MM.1S (cell line): ENCODE results near the gene DAB2IP.

Experiments used
- DNase-seq: peaks from one replicate; pipeline ENCODE4 v3.0.0-alpha.2; 2015
- H2AFZ ChIP-seq: fragments of 300-600 bp; sonication (generic); 2 replicates; pipeline ENCODE4 v1.6.0; 2016; ENCODE audit warnings: antibody characterized with exemption, low read length
- H3F3A ChIP-seq: fragments of 300-600 bp; sonication (generic); 2 replicates; pipeline ENCODE4 v1.6.1; 2016; ENCODE audit warnings: mild to moderate bottlenecking, antibody characterized with exemption, low read length, moderate library complexity, mixed read lengths; ENCODE audit not compliant: insufficient read depth
- H3K27ac ChIP-seq: fragments of 300-600 bp; sonication (generic); 2 replicates; pipeline ENCODE4 v1.5.1; 2016; ENCODE audit warnings: mild to moderate bottlenecking, low read length
- H3K27me3 ChIP-seq: fragments of 300-600 bp; sonication (generic); replicated peaks from 2 replicates; pipeline ENCODE4 v1.6.0; 2016; ENCODE audit warnings: low read length; ENCODE audit not compliant: insufficient read depth
- H3K36me3 ChIP-seq: fragments of 300-600 bp; sonication (generic); replicated peaks from 2 replicates; pipeline ENCODE4 v1.6.1; 2016; ENCODE audit warnings: mild to moderate bottlenecking, low read length, mixed read lengths; ENCODE audit not compliant: insufficient read depth
- H3K4me1 ChIP-seq: fragments of 300-600 bp; sonication (generic); 2 replicates; pipeline ENCODE4 v1.6.1; 2016; ENCODE audit warnings: low read length, mixed read lengths
- H3K4me2 ChIP-seq: fragments of 300-600 bp; sonication (generic); 2 replicates; pipeline ENCODE4 v1.6.0; 2016; ENCODE audit warnings: low read depth, low read length
- H3K4me3 ChIP-seq: fragments of 300-600 bp; sonication (generic); 2 replicates; pipeline ENCODE4 v1.5.1; 2016; ENCODE audit warnings: low read length, mixed read lengths
- H3K79me2 ChIP-seq: fragments of 300-600 bp; sonication (generic); 2 replicates; pipeline ENCODE4 v1.6.1; 2016; ENCODE audit warnings: mixed run types, low read length, mixed read lengths
- H3K9ac ChIP-seq: fragments of 300-600 bp; sonication (generic); 2 replicates; pipeline ENCODE4 v1.6.1; 2016; ENCODE audit warnings: low read length, mixed read lengths
- H3K9me2 ChIP-seq: fragments of 300-600 bp; sonication (generic); replicated peaks from 2 replicates; pipeline ENCODE4 v1.6.1; 2016; ENCODE audit warnings: mild to moderate bottlenecking, low read length, mixed read lengths; ENCODE audit not compliant: insufficient read depth
- H3K9me3 ChIP-seq: fragments of 300-600 bp; sonication (generic); replicated peaks from 2 replicates; pipeline ENCODE4 v1.6.1; 2016; ENCODE audit warnings: mild to moderate bottlenecking, low read length, mixed read lengths; ENCODE audit not compliant: insufficient read depth
- H4K20me1 ChIP-seq: fragments of 300-600 bp; sonication (generic); 2 replicates; pipeline ENCODE4 v1.6.1; 2016; ENCODE audit warnings: mild to moderate bottlenecking, low read length, moderate library complexity, mixed read lengths; ENCODE audit not compliant: insufficient read depth
- CTCF ChIP-seq: fragments of 300-600 bp; sonication (generic); IDR thresholded peaks from 2 replicates; pipeline ENCODE4 v1.5.1; 2016; ENCODE audit warnings: antibody characterized with exemption, low read length, mixed read lengths
- EZH2 ChIP-seq: fragments of 300-600 bp; sonication (generic); optimal IDR thresholded peaks from 2 replicates; pipeline ENCODE3; 2017; ENCODE audit warnings: low read depth, mild to moderate bottlenecking, antibody characterized with exemption, low read length, mixed read lengths
- EZH2phosphoT487 ChIP-seq: fragments of 300-600 bp; sonication (generic); IDR thresholded peaks from 2 replicates; pipeline ENCODE4 v1.6.1; 2018; ENCODE audit warnings: antibody characterized with exemption, low read length

Gene DAB2IP

DNA sequence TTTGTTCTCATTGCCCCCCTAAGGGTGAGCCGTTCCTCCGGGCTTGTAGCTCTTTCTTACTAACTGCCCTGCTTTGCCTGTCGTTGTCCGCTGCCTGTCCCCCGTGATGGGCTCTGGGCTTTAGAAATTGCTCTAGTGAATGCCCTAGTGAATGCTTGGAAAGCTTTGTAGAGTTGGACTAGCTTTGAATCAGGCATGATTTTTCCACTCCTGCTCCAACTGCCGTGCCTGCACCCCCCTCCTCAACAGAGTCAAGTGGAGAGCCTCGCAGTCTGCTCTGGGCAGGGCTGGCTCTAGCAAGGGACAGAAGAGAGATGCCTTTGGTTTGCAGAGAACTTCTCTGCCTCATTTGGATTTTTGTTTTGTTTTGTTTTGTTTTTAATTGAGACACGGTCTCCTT is 46.8 kb upstream of the DAB2IP start:
- no peak overlapping the region for H2AFZ ChIP-seq
- no peak overlapping the region for H3K4me2 ChIP-seq
- H4K20me1 ChIP-seq: no peaks in the 10 kb centered on the region
- no peaks in the 10 kb centered on the region for H3F3A ChIP-seq
- H3K4me1 ChIP-seq: 0 out of 2 replicates have a peak, but pooled peaks cover 7% of the 10 kb centered on the region
- TF ChIP-seq EZH2 (no peak), CTCF (no peak), EZH2phosphoT487 (no peak)
- no peak overlapping the region for H3K9ac ChIP-seq
- peaks cover 9% of the 10 kb centered on the region; the same call in 1 of the 2 replicates for H3K27me3 ChIP-seq
- H3K79me2 ChIP-seq: no peaks in the 10 kb centered on the region
- H3K9me3 ChIP-seq: no peaks in the 10 kb centered on the region
- DNase-seq: no peak
- H3K9me2 ChIP-seq: no peaks in the 10 kb centered on the region
- H3K4me3 ChIP-seq: no peak overlapping the region
- H3K27ac ChIP-seq: no peak overlapping the region
- no peaks in the 10 kb centered on the region for H3K36me3 ChIP-seq

- no peak for DNase-seq
- H4K20me1 ChIP-seq: no peaks in the 10 kb centered on the region
- no peak overlapping the region for H3K9ac ChIP-seq
- TF ChIP-seq EZH2: no peak
- TF ChIP-seq EZH2phosphoT487: no peak
- TF ChIP-seq CTCF: no peak
- H3K4me3 ChIP-seq: no peak overlapping the region
- H3F3A ChIP-seq: no peaks in the 10 kb centered on the region
- no peaks in the 10 kb centered on the region for H3K9me2 ChIP-seq
- H3K36me3 ChIP-seq: no peaks in the 10 kb centered on the region
- no peaks in the 10 kb centered on the region for H3K9me3 ChIP-seq
- no peak overlapping the region for H3K27ac ChIP-seq
- H3K4me2 ChIP-seq: no peak overlapping the region
- no peaks in the 10 kb centered on the region for H3K79me2 ChIP-seq
- H3K4me1 ChIP-seq: 0 out of 2 replicates have a peak, but pooled peaks cover 7% of the 10 kb centered on the region
- H2AFZ ChIP-seq: no peak overlapping the region
- H3K27me3 ChIP-seq: peaks cover 4% of the 10 kb centered on the region; the same call in 1 of the 2 replicates
Observed at GRCh38 chr9:121607434-121608167, 43.8 kb upstream of the DAB2IP start.

DNA sequence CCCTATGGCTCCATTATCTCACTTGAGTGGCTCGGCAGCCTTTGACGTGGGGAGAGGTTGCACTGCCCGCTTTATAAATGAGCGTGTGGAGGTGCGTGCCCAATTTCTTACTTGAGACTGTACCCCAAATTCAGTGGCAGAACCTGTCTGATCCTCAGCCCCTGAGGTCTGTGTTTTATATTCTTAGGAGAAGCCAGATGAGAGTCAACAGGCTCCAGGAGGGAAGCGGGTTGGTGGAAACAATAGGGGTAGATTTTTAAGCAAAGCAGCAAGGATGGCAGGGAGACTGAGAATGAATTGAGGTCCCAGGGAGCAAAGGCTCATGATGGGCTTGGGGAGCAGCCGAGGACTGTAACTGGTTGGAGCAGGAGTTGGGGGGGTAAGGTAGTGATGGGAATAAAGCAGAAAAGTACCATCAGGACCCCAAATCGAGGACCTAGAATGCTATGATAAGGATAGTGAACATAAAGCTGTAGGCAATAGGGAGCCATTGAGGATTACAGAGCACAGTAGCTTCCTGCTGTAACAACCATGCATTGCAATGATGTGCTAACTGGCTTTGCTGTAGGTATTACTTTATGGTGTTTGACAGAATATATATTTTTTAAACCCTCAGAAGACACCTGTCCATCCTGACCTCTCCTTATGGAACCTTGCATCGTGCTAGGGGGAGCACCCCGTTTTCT is 43.1 kb upstream of the DAB2IP start:
- 0 out of 2 replicates have a peak, but pooled peaks cover 7% of the 10 kb centered on the region for H3K4me1 ChIP-seq
- no peaks in the 10 kb centered on the region for H4K20me1 ChIP-seq
- no peak overlapping the region for H2AFZ ChIP-seq
- no peak overlapping the region for H3K4me3 ChIP-seq
- H3K27me3 ChIP-seq: peaks cover 9% of the 10 kb centered on the region; the same call in 1 of the 2 replicates
- no peaks in the 10 kb centered on the region for H3K9me2 ChIP-seq
- no peak overlapping the region for H3K27ac ChIP-seq
- H3K9ac ChIP-seq: no peak overlapping the region
- no peaks in the 10 kb centered on the region for H3F3A ChIP-seq
- no peaks in the 10 kb centered on the region for H3K36me3 ChIP-seq
- no peak for DNase-seq
- no peaks in the 10 kb centered on the region for H3K79me2 ChIP-seq
- TF ChIP-seq CTCF: no peak
- TF ChIP-seq EZH2: no peak
- TF ChIP-seq EZH2phosphoT487: no peak
- H3K4me2 ChIP-seq: no peak overlapping the region
- no peaks in the 10 kb centered on the region for H3K9me3 ChIP-seq
